A673 (cell line): ENCODE measurements around the gene IGFN1.

Source experiments
- EZH2 ChIP-seq: fragments of 200-600 bp; sonication (generic); IDR thresholded peaks from 2 replicates; pipeline ENCODE4 v1.6.1; 2017; ENCODE audit warnings: borderline replicate concordance, low read depth, mild to moderate bottlenecking, mixed read lengths, antibody characterized with exemption, low read length; ENCODE audit not compliant: poor library complexity, severe bottlenecking
- TF ChIP-seq, protein P1 (sequence below): fragments of 300-800, 200-600 bp; sonication (generic); conservative IDR thresholded peaks from 2 replicates; pipeline ENCODE4 v1.5.1; 2017; ENCODE audit warnings: low read depth, mild to moderate bottlenecking, antibody characterized with exemption, low read length, moderate library complexity, mixed read lengths

- TF ChIP-seq, protein P1, sequence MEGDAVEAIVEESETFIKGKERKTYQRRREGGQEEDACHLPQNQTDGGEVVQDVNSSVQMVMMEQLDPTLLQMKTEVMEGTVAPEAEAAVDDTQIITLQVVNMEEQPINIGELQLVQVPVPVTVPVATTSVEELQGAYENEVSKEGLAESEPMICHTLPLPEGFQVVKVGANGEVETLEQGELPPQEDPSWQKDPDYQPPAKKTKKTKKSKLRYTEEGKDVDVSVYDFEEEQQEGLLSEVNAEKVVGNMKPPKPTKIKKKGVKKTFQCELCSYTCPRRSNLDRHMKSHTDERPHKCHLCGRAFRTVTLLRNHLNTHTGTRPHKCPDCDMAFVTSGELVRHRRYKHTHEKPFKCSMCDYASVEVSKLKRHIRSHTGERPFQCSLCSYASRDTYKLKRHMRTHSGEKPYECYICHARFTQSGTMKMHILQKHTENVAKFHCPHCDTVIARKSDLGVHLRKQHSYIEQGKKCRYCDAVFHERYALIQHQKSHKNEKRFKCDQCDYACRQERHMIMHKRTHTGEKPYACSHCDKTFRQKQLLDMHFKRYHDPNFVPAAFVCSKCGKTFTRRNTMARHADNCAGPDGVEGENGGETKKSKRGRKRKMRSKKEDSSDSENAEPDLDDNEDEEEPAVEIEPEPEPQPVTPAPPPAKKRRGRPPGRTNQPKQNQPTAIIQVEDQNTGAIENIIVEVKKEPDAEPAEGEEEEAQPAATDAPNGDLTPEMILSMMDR = no peak
- TF ChIP-seq EZH2 = no peak
These were observed 37.7 kb downstream of the IGFN1 start for GRCh38 chr1:201228011-201228983.
